OCI-M2 (cell line): Measurements from ENCODE around the gene CPSF7.
"Not testable (repeated sequence)": the region's sequence is repeated elsewhere in the genome, so short reads cannot be mapped to it uniquely, and the experiment has no call there.

Source experiments
- DNase-seq: peaks from one replicate; lab custom pipeline; 2025; ENCODE audit not compliant: unreplicated experiment; lab: John Stamatoyannopoulos, UW

The CPSF7 gene

GRCh38 chr11:61439615-61440014 is 9.8 kb upstream of the CPSF7 start:
- DNase-seq: no peak

GRCh38 chr11:61437496-61437895 is 7.7 kb upstream of the CPSF7 start:
- DNase-seq: no peak

GRCh38 chr11:61430839-61431238 is 1.1 kb upstream of the CPSF7 start:
- DNase-seq: not testable (repeated sequence)

- DNase-seq: no peak
Observed at GRCh38 chr11:61429346-61429690, 457 bp downstream of the CPSF7 start.

- DNase-seq: no peak
Observed at GRCh38 chr11:61425367-61426131, 4.2 kb downstream of the CPSF7 start.

GRCh38 chr11:61422226-61422625 is 7.5 kb downstream of the CPSF7 start:
- no peak for DNase-seq

- no peak for DNase-seq
Observed at GRCh38 chr11:61418136-61418535, 11.6 kb downstream of the CPSF7 start.

GRCh38 chr11:61417670-61418069 is 12.1 kb downstream of the CPSF7 start:
- no peak for DNase-seq

- no peak for DNase-seq
Observed at GRCh38 chr11:61416941-61417340, 12.8 kb downstream of the CPSF7 start.

- no peak for DNase-seq
Observed at GRCh38 chr11:61415381-61415780, 14.4 kb downstream of the CPSF7 start.

- DNase-seq: no peak
Observed at GRCh38 chr11:61414547-61414946, 15.2 kb downstream of the CPSF7 start.

- no peak for DNase-seq
Observed at GRCh38 chr11:61413496-61413895, 16.3 kb downstream of the CPSF7 start.

- no peak for DNase-seq
Observed at GRCh38 chr11:61411589-61411988, 18.2 kb downstream of the CPSF7 start.

- DNase-seq: no peak
Observed at GRCh38 chr11:61406991-61407728, 22.6 kb downstream of the CPSF7 start.

- DNase-seq: no peak
Observed at GRCh38 chr11:61406067-61406466, 23.7 kb downstream of the CPSF7 start.

- DNase-seq: no peak
Observed at GRCh38 chr11:61404641-61405040, 25.1 kb downstream of the CPSF7 start.

- DNase-seq: no peak
Observed at GRCh38 chr11:61404103-61404502, 25.7 kb downstream of the CPSF7 start.

- DNase-seq: no peak
Observed at GRCh38 chr11:61403658-61404057, 26.1 kb downstream of the CPSF7 start.

GRCh38 chr11:61401573-61401972 is 28.2 kb downstream of the CPSF7 start:
- no peak for DNase-seq

GRCh38 chr11:61401173-61401572 is 28.6 kb downstream of the CPSF7 start:
- DNase-seq: no peak

GRCh38 chr11:61392981-61393595 is 36.7 kb downstream of the CPSF7 start:
- DNase-seq: no peak

- DNase-seq: no peak
Observed at GRCh38 chr11:61390161-61390560, 39.6 kb downstream of the CPSF7 start.
